ENCODE data around the gene TMEM53.

TMEM53 gene

DNA sequence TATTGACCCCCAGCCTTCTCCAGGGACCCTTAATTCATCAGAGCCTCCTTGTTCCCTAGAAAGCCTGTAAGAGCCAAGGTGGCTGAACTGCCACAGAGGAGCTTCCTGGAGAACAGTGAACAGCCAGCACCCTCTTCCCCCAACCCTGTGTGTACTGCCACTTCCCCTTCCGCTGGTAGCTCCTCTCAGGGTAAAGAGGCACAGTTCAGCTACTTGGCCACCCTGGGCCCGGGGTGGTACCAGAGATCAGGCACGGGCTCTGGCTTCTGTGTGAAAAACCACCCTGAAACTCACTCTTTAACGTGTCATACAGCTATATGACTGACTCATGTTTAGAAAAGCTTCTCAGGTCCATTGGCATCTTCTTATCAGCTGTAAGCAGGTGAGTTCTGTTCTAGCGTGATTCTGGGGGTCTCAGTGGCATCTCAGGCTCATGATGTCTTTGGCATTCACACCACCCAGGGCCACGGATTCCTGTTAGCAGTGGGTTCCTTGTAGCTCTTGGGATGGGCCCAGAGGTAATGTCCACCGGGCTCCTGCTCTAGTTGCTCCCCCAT lies 22.6 kb upstream of the TMEM53 start:
- no peak for DNase-seq

DNA sequence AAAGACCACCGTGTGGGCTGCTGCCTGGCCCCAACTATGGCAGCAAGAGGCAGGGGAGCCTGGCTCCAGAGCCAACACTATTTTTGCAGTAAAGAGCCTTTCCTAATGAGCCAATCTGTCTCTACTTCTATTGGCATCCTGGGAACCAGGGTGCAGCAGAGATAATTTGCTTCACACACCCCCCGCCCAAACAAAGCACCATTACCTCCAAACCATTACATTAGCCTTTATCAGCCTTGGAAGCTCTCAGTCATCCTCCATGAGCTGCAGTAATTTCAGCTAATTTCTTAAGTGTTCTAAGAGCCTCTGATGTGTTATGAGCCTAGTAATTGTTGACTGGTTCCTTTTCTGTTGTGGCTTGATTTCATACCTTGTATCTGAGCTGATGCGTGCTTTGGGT lies 21.8 kb upstream of the TMEM53 start:
- DNase-seq = no peak

DNA sequence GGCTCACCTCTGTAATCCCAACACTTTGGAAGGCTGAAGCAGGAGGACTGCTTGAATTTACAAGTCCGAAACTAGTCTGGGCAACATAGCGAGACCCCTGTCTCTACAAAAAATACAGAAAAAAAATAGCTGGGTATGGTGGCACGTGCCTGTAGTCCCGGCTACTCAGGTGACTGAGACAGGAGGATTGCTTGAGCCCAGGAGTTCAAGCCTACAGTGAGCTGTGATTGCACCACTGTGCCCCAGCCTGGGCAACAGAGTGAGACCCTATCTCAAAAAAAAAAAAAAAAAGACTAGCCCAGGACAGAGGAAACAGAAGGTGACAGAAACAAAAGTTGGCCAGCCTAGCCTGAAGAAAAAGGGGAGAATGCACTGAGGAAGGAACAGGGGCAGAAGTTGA lies 21.4 kb upstream of the TMEM53 start:
- no peak for DNase-seq

DNA sequence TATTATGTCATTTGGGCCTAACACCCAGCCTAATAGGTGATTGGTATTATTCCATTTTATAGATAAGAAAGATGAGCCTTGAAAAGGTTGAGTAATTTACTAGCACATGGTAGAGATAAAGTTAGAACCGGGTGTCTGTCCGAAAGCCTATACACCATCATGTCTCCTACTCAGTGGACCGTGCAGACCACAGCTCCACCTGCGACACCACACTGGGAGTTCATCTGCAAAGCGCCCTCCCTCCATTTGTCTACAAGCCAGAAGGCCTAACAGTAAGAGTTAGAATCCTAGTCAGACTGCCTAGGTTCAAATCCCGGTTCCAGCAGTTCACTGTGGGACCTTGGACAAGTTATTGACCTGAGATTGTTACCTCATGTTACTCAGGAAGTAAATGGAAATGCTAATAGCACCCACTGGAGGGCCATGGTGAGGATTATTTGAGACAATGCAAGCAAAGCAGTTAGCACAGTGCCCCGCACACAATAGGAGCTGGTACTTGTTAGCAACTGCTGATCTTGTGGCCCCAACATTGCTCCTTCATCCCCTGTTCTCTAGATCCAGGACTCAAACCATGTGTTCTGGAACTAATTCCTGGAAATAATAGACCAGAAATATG lies 20.7 kb upstream of the TMEM53 start:
- no peak for DNase-seq

DNA sequence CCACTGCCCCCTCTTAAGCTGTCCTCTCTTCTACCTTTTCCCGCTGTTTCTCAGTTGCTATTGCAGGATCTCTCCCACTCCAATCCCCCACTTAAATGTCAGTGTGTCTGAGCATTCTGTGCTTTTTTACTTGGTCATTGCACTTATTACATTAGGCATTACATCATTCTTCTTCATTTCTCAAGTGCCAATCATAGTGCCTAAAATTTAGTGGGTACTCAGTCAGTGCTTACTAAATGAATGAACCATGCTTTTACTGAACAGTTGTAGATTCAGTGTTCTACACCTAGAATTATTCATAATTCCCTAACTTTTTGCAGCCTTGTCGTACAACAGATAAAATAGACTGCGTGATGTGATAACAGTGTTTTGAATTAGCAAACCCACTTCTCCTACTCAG lies 19.6 kb upstream of the TMEM53 start:
- DNase-seq = no peak

DNA sequence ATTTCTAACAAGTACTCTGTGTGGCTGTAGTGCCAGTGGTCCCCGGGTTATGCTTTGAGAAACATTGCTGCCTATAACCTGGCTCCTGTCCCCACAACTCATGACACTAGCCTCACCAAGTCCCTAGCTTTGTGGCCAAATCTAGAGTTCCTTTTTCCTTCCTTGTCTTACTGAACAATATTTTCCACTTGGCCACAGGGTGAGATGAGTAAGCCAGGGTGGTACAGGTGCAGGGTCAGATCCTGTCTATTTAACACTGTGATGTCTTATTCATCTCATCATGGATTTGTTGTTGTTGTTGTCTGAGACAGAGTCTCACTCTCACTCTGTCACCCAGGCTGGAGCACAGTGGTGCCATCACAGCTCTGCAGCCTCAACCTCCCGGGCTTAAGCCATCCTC lies 18.9 kb upstream of the TMEM53 start:
- DNase-seq = no peak

DNA sequence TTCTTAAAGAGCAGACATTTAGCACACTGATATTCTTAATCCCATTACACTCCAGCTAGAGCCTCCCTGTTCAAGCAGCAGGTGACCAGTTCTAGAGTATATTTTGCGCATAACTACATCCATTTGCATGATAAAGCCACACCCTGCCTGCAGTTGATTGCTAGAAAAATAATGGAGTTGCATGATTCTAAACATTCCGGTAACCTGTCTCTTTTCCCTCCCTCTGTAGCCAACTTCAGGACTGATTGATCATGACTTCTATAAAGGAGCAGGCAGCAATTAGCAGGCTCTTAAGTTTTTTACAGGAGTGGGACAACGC lies 15.1 kb upstream of the TMEM53 start:
- DNase-seq = no peak

DNA sequence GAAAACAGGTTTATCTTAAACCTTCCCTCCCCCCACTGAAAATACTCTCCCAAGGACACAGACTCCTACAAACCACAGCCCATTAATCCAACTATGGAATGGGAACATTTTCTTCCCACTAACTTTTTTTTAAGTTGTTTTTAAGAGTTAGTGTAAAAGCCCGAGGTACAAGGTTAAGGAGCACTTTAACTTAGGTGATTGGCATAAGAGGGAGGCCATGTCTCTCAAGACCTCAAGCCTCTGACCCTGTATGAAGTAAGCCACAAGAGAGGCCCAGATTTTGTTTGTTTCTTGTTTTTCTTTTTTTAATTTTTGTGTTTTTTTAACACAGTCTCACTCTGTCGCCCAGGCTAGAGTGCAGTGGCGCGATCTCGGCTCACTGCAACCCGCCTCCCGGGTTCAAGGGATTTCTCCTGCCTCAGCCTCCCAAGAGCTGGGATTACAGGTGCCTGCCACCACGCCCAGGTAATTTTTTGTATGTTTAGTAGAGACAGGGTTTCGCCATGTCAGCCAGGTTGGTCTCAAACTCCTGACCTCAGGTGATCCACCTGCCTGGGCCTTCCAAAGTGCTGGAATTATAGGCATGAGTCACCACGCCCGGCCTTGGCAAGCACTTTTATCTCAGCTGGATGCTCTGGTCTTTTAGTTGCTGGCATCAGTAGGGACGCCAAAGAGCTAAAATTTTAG lies 14.6 kb upstream of the TMEM53 start:
- no peak for DNase-seq

DNA sequence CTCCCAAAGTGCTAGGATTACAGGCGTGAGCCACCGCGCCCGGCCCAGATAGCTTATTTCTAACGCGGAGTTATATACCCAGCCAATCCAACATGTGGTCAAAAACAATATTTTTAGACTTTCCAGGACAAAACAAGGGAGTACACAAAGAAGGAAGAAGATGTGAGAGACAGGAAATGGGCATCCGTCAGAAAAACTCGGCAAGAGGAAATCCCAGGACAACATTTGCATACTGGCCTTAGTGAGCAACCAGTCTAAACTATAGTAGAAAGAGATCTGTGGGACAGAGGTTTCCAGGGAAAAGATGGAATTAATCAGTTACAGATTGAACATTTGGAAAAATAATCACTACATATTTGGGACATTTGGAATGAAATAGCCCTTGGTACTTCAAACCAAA lies 11.6 kb upstream of the TMEM53 start:
- DNase-seq = no peak

DNA sequence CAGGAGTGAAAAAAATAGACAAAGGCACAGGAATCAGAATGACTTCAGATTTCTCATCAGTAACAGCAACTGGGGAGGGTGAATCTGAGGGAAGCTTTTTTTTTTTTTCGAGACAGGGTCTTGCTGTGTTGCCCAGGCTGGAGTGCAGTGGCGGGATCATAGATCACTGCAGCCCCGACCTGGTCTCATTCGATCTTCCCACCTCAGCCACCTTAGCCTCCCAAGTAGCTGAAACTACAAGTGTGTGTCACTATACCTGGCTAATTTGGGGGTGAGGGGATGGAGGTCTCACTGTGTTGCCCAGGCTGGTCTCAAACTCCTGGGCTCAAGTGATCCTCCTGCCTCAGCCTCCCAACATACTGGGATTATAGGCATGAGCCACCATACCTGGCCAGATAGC lies 10.9 kb upstream of the TMEM53 start:
- DNase-seq = no peak

DNA sequence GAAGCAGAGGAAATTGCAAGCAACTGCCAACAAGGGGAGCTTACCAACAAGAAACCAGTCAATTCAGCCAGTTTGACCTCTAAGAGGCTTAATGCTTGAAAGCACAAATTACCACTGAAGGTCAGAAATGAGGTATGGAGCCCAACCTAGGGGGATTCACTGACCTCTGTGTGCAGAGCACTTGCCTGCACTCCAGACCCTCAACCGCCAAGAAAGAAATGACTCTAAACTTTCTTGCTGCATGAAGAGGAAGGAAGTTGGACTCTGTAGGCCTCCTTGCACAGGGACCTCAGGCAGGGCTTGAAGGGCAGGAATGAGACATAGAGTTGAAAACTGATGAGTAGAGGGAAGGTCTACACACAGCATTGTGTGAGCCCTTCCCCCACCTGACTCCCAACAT lies 10.2 kb upstream of the TMEM53 start:
- DNase-seq = no peak

DNA sequence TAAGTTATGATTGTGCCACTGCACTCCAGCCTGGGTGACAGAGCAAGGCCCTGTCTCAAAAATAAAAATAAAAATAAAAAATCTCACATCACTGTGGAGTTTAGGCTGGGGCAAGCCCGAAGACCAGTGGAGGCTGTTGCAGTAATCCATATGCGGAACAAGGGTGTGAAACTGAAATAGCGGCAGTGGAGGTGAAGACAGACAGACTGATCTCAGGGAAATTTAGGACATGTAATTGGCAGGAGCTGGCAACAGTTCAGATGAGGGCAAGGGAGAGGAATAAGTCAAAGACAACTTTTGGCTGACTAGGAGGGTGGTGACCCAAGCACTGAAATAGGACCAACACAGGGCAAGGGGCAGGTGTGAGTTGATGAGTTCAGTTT lies 8.6 kb upstream of the TMEM53 start:
- DNase-seq = no peak

DNA sequence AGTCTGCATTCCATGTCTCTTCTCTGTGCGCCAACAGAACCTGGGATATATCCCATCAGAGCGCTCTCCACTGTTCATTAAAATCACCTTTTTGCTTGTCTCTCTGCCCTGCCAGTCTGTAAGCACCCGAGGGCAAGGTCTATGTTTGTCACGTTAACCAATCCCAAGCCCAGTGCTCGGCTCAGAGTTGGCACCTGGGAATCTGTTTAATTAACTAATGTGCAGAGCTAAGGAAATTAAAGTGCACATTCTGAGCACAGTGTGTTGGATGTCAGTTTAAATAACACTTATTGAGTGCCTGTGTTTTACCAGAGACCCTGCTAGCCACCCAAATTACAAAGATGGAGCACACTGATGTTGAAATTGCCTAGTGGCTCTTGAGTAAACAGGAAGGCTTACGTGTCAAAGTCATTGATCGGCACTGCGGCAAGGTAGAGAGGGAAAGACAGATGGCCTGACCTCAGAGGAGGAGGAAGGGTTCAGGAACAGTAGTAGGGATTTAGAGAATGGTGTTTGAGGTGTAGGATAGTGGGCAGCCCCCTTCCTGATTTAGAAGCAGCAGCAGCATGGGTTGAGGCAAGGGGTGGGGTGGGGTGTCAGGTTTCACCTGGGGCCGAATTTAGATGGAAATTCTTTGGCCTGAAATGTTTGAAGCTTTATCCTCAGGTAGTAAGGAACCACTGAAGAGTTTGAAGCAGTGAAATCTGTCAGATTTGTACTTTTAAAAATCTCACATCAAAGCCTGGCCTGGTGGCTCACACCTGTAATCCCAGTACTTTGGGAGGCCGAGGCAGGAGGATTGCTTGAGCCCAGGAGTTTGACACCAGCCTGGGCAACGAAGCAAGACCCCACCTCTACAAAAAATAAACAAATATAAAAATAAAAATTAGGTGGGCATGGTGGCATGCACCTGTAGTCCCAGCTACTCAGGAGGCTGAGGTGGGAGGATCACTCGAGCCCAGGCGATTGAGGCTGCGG lies 7.9 kb upstream of the TMEM53 start:
- no peak for DNase-seq

DNA sequence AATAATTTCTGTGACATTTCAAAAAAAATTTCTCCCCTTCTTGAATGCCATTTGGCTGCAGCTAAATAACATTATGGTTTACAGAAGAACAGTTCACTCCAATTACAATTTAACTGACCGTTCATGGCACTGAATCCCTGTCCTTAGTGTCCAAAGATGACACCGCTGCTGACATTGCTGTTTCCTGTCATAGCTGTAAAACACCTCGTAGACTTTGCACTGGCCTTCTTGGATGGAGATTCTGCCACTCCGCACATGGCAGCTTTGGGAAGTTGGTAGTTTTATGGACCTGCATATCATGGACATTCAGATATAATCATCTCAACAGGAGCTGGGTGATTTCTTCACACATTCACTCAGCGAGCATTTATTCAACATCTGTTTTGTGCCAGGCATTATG lies 5.2 kb upstream of the TMEM53 start:
- DNase-seq = no peak

DNA sequence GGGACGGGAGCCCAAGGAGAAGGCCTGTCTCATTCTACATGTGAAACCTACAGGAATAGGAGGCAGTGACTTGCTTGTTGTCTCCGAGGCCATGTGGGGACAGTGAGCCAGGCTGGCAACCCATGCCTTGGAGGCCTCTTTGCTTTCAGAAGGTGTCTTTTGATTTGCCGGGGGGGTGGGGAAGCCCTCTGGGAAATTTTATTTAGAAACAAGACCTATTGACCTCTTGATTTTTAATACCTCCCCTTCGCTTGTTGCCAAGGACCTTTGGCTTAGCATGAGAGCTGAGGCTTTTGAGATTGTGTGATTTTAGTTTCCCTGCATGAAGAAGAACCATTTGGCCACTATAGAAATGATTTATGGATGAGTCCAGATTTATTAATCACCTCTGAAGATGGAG lies 4.3 kb upstream of the TMEM53 start:
- no peak for DNase-seq

DNA sequence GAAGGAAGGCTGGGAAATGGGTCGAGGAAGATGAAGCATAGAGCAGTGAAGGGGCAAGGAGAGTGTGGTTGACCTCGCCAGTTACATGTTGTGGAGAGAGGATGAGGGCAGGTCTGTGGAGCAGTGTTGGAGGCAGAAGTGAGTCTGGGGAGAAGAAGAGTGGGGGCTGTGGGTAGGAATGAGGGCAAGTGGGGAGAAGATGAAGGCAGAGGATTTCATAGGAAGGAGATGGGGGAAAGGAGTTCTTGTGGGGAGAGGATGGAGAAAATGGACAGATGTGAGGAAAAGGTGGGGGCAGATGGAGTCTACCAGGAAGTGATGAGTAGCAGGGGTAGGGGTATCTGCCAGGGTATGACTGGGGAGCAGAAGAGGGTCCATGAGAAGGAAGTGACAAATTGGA lies 3.8 kb upstream of the TMEM53 start:
- DNase-seq = no peak

DNA sequence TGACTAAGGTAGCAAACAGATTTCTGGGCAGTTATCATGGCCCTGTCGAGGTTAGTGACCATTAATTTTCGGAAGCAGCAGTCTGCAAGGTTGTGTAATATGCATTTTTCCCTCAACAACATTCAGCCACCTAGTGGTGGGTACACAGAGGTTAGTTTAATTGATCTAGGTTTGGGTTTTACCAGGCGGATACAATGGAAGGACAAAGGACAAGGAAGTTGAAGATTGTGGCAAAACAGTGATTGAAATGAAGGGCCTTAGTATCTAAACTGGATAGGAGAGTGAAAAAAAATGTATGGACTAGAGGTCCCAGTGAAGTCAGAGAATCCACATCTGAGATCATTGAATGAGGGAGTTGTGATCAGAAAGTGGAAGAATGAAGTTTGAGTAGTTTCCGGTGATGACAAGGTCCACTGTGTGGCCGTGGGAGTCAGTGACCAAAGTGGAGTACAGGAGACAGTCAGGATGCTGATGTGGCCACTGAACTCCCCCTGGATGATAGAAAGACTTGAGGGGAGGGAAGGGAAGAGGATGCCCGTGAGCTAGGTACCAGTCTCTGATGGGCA lies 3.0 kb upstream of the TMEM53 start:
- DNase-seq = peak; percentile 36

DNA sequence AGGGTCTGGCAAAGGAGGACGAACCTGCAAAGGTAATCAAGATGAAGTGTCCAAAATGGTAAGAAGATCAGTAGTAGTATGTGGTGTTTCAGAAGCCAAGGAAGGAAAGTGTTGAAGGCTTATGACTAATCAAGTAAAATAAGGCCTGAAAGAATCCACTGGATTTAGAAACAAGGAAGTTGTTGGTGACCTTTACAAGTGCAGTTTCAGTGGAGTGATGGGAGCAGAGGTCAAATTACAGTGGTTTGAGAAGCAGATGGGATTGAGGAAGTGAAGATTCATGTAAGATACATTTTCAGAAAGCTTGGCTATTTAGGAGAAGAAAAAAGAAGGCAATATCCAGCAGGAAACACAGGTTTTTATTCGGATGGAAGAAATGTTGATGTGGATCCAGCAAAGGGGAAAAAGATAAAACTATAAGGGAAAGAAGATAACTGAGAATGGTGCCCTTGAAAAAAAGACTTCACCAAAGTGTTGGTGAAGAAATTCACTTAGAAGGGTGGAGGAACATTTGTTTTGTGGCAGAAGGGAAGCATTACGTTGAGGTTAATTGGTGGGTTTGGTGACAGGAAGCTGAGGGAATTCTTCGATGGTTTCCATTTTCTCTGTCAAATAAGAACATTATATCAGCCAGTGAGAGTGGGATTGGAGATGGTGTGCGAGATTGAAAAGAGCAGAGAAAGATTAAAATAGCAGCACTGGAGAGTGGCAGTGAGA lies 2.4 kb upstream of the TMEM53 start:
- peak; percentile 55 for DNase-seq

DNA sequence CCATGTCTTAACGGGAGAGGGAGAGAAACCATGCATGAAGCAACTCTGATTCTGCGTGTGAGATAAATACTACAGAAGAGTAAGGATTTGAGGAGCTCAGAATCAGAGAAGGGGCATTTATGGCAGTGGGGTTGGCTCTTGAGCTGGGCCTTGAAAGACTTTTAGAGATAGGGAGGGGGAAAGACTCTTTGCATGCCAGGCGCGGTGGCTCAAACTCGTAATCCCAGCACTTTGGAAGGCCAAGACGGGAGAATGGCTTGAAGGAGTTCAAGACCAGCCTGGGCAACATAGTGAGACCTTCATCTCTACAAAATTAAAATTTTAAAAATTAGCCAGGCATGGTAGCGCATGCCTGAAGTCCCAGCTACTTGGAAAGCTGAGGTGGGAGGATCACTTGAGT lies 905 bp upstream of the TMEM53 start:
- no peak for DNase-seq

DNA sequence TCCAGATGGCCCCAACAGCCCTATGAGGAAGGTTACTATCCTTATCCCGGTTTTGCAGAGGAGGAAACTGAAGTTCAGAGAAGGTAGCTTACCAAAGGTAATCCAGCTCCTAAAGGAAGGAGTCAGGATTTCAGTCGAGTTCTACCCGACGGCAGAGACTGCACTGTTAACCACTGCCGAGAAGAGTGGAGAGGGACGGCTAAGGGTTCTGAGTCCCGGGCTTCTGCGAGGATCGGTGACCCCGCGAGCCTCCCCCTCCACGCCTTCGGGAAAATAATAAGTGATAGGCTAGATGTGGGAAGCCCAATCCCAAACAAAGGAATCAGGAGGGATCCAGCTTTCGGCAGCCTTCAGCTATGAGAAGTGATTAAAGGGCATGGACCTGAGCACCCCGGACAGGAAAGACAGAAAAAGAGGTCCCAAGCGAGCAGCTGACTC lies 587 bp downstream of the TMEM53 start:
- DNase-seq = no peak

DNA sequence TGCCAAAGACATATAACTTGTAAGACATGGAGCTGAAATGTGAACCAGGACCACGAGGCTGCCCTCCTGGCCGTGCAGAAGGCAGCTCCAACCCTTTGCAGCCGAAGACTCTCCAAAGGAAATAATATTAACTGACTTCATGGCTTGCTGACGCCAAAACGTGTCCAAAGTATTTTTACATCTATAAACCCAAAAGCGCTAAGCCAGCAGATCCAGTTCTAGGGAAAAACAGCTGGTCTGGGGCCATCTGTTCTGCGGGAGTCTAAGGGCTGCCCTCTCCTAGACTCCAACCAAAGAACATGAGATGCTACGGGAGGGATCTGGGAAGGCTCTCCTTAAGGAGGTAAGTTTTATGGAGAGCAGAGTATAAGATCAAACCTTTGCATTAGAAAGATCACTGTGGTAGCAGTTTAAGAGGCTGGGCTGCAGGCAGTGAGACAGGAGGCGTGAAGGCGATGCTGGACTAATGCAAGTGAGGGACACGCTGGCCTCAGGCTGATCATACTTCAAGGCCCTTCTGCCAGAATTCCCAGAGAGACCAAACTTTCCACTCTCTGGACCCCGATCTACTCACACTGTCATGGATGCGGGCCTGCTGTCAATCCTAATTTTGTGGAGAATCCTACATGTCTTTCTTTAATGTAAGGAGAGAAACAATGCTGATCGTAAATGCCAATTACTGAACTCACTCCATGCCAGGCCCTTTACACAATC lies 1.2 kb downstream of the TMEM53 start:
- no peak for DNase-seq

Data from fibroblast of skin of right quadriceps (primary cell).